Mucosa of descending colon (tissue), 3 donors: ENCODE measurements around the gene BTBD16. TPM values are rescaled to one million over a fixed set of nuclear protein-coding genes. Genes with fewer than 3 reads are reported as not detected.

ENCODE experiments used
- ATAC-seq: fragments of 200-7000 bp; cut with Tn5 transposase; one replicate; pipeline ENCODE4 v1.9.1; 2020; ENCODE audit warnings: mild to moderate bottlenecking, moderate library complexity
- DNase-seq, 3 donors: peaks; one replicate each; pipeline ENCODE4 v3.0.0-alpha.2; 2020
- H3K36me3 ChIP-seq: fragments of 200-600 bp; one replicate; pipeline ENCODE4 v1.8.0; 2021; ENCODE audit warnings: low read depth, mild to moderate bottlenecking
- H3K4me1 ChIP-seq: fragments of 200-600 bp; one replicate; pipeline ENCODE4 v1.8.0; 2021; ENCODE audit warnings: low read depth, mild to moderate bottlenecking
- H3K4me3 ChIP-seq: fragments of 200-600 bp; one replicate; pipeline ENCODE4 v1.8.0; 2021; ENCODE audit warnings: mild to moderate bottlenecking
- H3K9me3 ChIP-seq: fragments of 200-600 bp; one replicate; pipeline ENCODE4 v1.8.0; 2021; ENCODE audit warnings: mild to moderate bottlenecking
- CTCF ChIP-seq: fragments of 200-600 bp; IDR thresholded peaks from one replicate; pipeline ENCODE4 v1.8.0; 2022; ENCODE audit warnings: antibody characterized with exemption, mild to moderate bottlenecking
- intact Hi-C, 2 donors: fragments of 100-400 bp; cut with DNase I in 1 of 2; cut with micrococcal nuclease in 1 of 2; formaldehyde crosslinking; loops; one replicate each; pipeline versions ENCODE4 v1.11.0 to v1.11.1; 2022; cut with DNase I, micrococcal nuclease
- total RNA-seq, 3 donors: library from RNA; stranded (reverse); fragmentation: NEBNext Ultra II Directional in 2 of 3; extraction: Animal tissue kit (Norgen Biotek cat#: 25700) in 2 of 3; gene quantifications; one replicate each; pipeline versions ENCODE4 v1.2.1 to v1.2.4, GENCODE V29; 2021 to 2023
- donor health status: DM: no; HTN: no; CAD: no; lungs with moderate emphysema.
- donor health status: DM: no; HTN: no; CAD: no.
- donor health status: DM: no; HTN: yes; CAD: no.

Gene BTBD16
- total RNA-seq, 3 donors from 2014 or later: 0.16 to 0.60 (median 0.26) TPM

- intact Hi-C loops: no loop called here
- TF ChIP-seq CTCF: no peak
- peaks cover 7% of the 10 kb centered on the region for H3K9me3 ChIP-seq
- no peak overlapping the region for H3K4me3 ChIP-seq
- no peak for DNase-seq
- H3K4me1 ChIP-seq: no peaks in the 10 kb centered on the region
- ATAC-seq: no peak
- H3K36me3 ChIP-seq: no peaks in the 10 kb centered on the region
Observed at GRCh38 chr10:122316224-122316884, 45.3 kb downstream of the BTBD16 start.

GRCh38 chr10:122321960-122322359, 50.9 kb downstream of the BTBD16 start:
- DNase-seq (no peak), ATAC-seq (no peak)
- Histone ChIP-seq H3K4me1 (no peaks in the 10 kb centered on the region), H3K9me3 (peaks cover 7% of the 10 kb centered on the region), H3K4me3 (no peak overlapping the region), H3K36me3 (no peaks in the 10 kb centered on the region)
- intact Hi-C loops: no loop called here
- no peak for TF ChIP-seq CTCF

GRCh38 chr10:122323189-122323588, 52.1 kb downstream of the BTBD16 start:
- no peak overlapping the region for H3K4me3 ChIP-seq
- TF ChIP-seq CTCF: no peak
- H3K4me1 ChIP-seq: no peaks in the 10 kb centered on the region
- peaks cover 7% of the 10 kb centered on the region for H3K9me3 ChIP-seq
- ATAC-seq: no peak
- no peak for DNase-seq
- H3K36me3 ChIP-seq: no peaks in the 10 kb centered on the region
- intact Hi-C loops: no loop called here

GRCh38 chr10:122323941-122324675, 53.0 kb downstream of the BTBD16 start:
- TF ChIP-seq CTCF: no peak
- Histone ChIP-seq H3K4me3 (no peak overlapping the region), H3K36me3 (no peaks in the 10 kb centered on the region), H3K4me1 (no peaks in the 10 kb centered on the region), H3K9me3 (peaks cover 7% of the 10 kb centered on the region)
- no peak for ATAC-seq
- no peak for DNase-seq
- intact Hi-C loops: no loop called here

- H3K9me3 ChIP-seq: no peaks in the 10 kb centered on the region
- no peak overlapping the region for H3K4me3 ChIP-seq
- H3K36me3 ChIP-seq: no peaks in the 10 kb centered on the region
- no peaks in the 10 kb centered on the region for H3K4me1 ChIP-seq
- intact Hi-C loops: no loop called here
- ATAC-seq: no peak
- no peak for DNase-seq
- no peak for TF ChIP-seq CTCF
Observed at GRCh38 chr10:122325235-122325634, 54.1 kb downstream of the BTBD16 start.
